ENCODE measurements around the gene ADAMTS13. TPM values are rescaled to one million over a fixed set of nuclear protein-coding genes. Genes with fewer than 3 reads are reported as not detected.

The ADAMTS13 gene
- polyA plus RNA-seq, 1 experiment = 0.86 TPM

- TF ChIP-seq CTCF (IDR thresholded peaks at IDR 0.05; ENCODE audit: low read depth, low read length) = no peak
- Histone ChIP-seq H3K4me3 (ENCODE audit: low read depth, low read length) (no peak overlapping the region), H3K27ac (ENCODE audit: low read depth, low read length) (no peak overlapping the region), H3K9me3 (ENCODE audit: control insufficient read depth, insufficient read depth, low read length) (no peaks in the 10 kb centered on the region; the same call in 1 of the 2 replicates), H3K27me3 (ENCODE audit: control insufficient read depth, insufficient read depth, low read length) (peaks cover 28% of the 10 kb centered on the region)
- CTCF ChIA-PET = interaction anchor here (1.1 to 2.0 kb wide), 8 partner anchors 27 to 319 kb away, joined by 3 to 25 read pairs (median 6); partner anchors contain the start of genes CACFD1, SURF1 and SURF2
- POLR2A ChIA-PET = no interaction called here
- DNase-seq (ENCODE audit: low read depth, low spot score) = no peak
Observed at GRCh38 chr9:133487331-133487725, 65.2 kb downstream of the ADAMTS13 start.

GRCh38 chr9:133488686-133489252 lies 66.6 kb downstream of the ADAMTS13 start:
- no peak for TF ChIP-seq CTCF (IDR thresholded peaks at IDR 0.05; ENCODE audit: low read depth, low read length)

GRCh38 chr9:133489253-133490190 lies 67.4 kb downstream of the ADAMTS13 start:
- H3K27me3 ChIP-seq (ENCODE audit: control insufficient read depth, insufficient read depth, low read length) = peaks cover 35% of the 10 kb centered on the region
- ChIA-PET CTCF (no interaction called here), POLR2A (no interaction called here)
- no peak for TF ChIP-seq CTCF (IDR thresholded peaks at IDR 0.05; ENCODE audit: low read depth, low read length)
- H3K27ac ChIP-seq (ENCODE audit: low read depth, low read length) = no peak overlapping the region
- no peak for DNase-seq (ENCODE audit: low read depth, low spot score)
- no peaks in the 10 kb centered on the region; the same call in 1 of the 2 replicates for H3K9me3 ChIP-seq (ENCODE audit: control insufficient read depth, insufficient read depth, low read length)
- no peak overlapping the region for H3K4me3 ChIP-seq (ENCODE audit: low read depth, low read length)

More at GRCh38 chr9:133488686-133489252, 66.6 kb downstream of the ADAMTS13 start:
- Histone ChIP-seq H3K27me3 (ENCODE audit: control insufficient read depth, insufficient read depth, low read length) (peaks cover 33% of the 10 kb centered on the region), H3K27ac (ENCODE audit: low read depth, low read length) (no peak overlapping the region), H3K9me3 (ENCODE audit: control insufficient read depth, insufficient read depth, low read length) (no peaks in the 10 kb centered on the region; the same call in 1 of the 2 replicates), H3K4me3 (ENCODE audit: low read depth, low read length) (no peak overlapping the region)
- POLR2A ChIA-PET = no interaction called here
- DNase-seq (ENCODE audit: low read depth, low spot score) = no peak
- CTCF ChIA-PET = interaction anchor here (0.7 to 1.2 kb wide), 3 partner anchors 44 to 341 kb away, joined by 3 to 4 read pairs (median 4); no protein-coding TSS in a partner anchor

- Histone ChIP-seq H3K9me3 (ENCODE audit: control insufficient read depth, insufficient read depth, low read length) (peaks cover 3% of the 10 kb centered on the region; the same call in 1 of the 2 replicates), H3K27me3 (ENCODE audit: control insufficient read depth, insufficient read depth, low read length) (peaks cover 39% of the 10 kb centered on the region), H3K4me3 (ENCODE audit: low read depth, low read length) (no peak overlapping the region), H3K27ac (ENCODE audit: low read depth, low read length) (no peak overlapping the region)
- ChIA-PET POLR2A (no interaction called here), CTCF (no interaction called here)
- DNase-seq (ENCODE audit: low read depth, low spot score) = no peak
- TF ChIP-seq CTCF (IDR thresholded peaks at IDR 0.05; ENCODE audit: low read depth, low read length) = no peak
Observed at GRCh38 chr9:133490201-133490681, 68.1 kb downstream of the ADAMTS13 start.
